ENCODE results near the gene SLFN13. TPM values are rescaled to one million over a fixed set of nuclear protein-coding genes. Genes with fewer than 3 reads are reported as not detected.

Gene SLFN13
- total RNA-seq, 1 experiment from 2014 or later: 0.10 TPM

- ATAC-seq: no peak
- CTCF ChIA-PET: no interaction called here
- Histone ChIP-seq H3K9me2 (ENCODE audit: insufficient read depth) (no peaks in the 10 kb centered on the region), H3K79me2 (ENCODE audit: insufficient read depth, low read length) (no peaks in the 10 kb centered on the region), H2AFZ (ENCODE audit: low read depth, low read length, poor library complexity, severe bottlenecking) (no peak overlapping the region), H3K9ac (ENCODE audit: low read length) (no peak overlapping the region), H4K20me1 (ENCODE audit: insufficient read depth) (no peaks in the 10 kb centered on the region), H3K4me1 (ENCODE audit: control insufficient read depth in 1 of 2, insufficient read depth in 2 of 2, low read length in 2 of 2) (no peaks in the 10 kb centered on the region), H3K9me3 (ENCODE audit: control insufficient read depth in 1 of 2, insufficient read depth in 1 of 2, low read depth in 1 of 2, low read length in 2 of 2) (no peaks in the 10 kb centered on the region), H3K27ac (ENCODE audit: low read depth, low read length) (no peak overlapping the region), H3K4me3 (replicated peaks in 1 of 2; ENCODE audit: low read depth in 1 of 2, low read length in 2 of 2) (no peak overlapping the region), H3K36me3 (ENCODE audit: control insufficient read depth in 1 of 2, insufficient read depth in 2 of 2, low read length in 2 of 2) (no peaks in the 10 kb centered on the region), H3K4me2 (ENCODE audit: low read length) (no peak overlapping the region), H3K27me3 (ENCODE audit: insufficient read depth, low read length) (peaks cover 50% of the 10 kb centered on the region)
- TF ChIP-seq ATF3 (IDR thresholded peaks at IDR 0.05): no peak
- TF ChIP-seq ZFX (IDR thresholded peaks at IDR 0.05): no peak
- no peak for TF ChIP-seq REST (IDR thresholded peaks at IDR 0.05; ENCODE audit: low read depth)
- TF ChIP-seq EZH2phosphoT487 (IDR thresholded peaks at IDR 0.05; ENCODE audit: borderline replicate concordance): no peak
- TF ChIP-seq, protein P1, sequence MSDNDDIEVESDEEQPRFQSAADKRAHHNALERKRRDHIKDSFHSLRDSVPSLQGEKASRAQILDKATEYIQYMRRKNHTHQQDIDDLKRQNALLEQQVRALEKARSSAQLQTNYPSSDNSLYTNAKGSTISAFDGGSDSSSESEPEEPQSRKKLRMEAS (IDR thresholded peaks at IDR 0.05): no peak
- TF ChIP-seq CEBPB (IDR thresholded peaks at IDR 0.05; ENCODE audit: low read depth): no peak
- no peak for TF ChIP-seq RAD21 (IDR thresholded peaks at IDR 0.05; ENCODE audit: low read depth)
- no peak for TF ChIP-seq YY1 (IDR thresholded peaks at IDR 0.05; ENCODE audit: extremely low read depth, insufficient replicate concordance, low read depth, low read length)
- TF ChIP-seq EGR1 (IDR thresholded peaks at IDR 0.05; ENCODE audit: low read depth): no peak
- no peak for TF ChIP-seq POLR2AphosphoS5 (IDR thresholded peaks at IDR 0.05; ENCODE audit: low read depth, low read length)
- TF ChIP-seq ZBTB33 (IDR thresholded peaks at IDR 0.05; ENCODE audit: extremely low read depth, insufficient replicate concordance, low read length): no peak
- TF ChIP-seq EZH2 (IDR thresholded peaks at IDR 0.05): no peak
- TF ChIP-seq POLR2A (IDR thresholded peaks at IDR 0.05; ENCODE audit: borderline replicate concordance, extremely low read depth, insufficient read depth, insufficient read length): no peak
- TF ChIP-seq ELF1 (IDR thresholded peaks at IDR 0.05; ENCODE audit: borderline replicate concordance, low read depth): no peak
- TF ChIP-seq SP1 (IDR thresholded peaks at IDR 0.05; ENCODE audit: low read depth): no peak
- no peak for TF ChIP-seq CBX3 (IDR thresholded peaks at IDR 0.05; ENCODE audit: low read depth)
- no peak for TF ChIP-seq SRF (IDR thresholded peaks at IDR 0.05; ENCODE audit: low read depth)
- no peak for TF ChIP-seq CTCF (IDR thresholded peaks at IDR 0.05 in 2 of 3, conservative IDR thresholded peaks at IDR 0.05 in 1 of 3; ENCODE audit: borderline replicate concordance in 1 of 3, insufficient read depth in 1 of 3, low read depth in 2 of 3, low read length in 2 of 3)
- no peak for TF ChIP-seq TCF7L2 (IDR thresholded peaks at IDR 0.05; ENCODE audit: borderline replicate concordance, extremely low read depth, insufficient read depth, insufficient read length)
- RAD21 ChIA-PET (ENCODE audit: low non-redundant PET in 1 of 2, low total read pairs in 2 of 2, uncharacterized antibody in 2 of 2, unreplicated experiment in 2 of 2): no interaction called here
- POLR2A ChIA-PET: no interaction called here
- no peak for DNase-seq (ENCODE audit: low read depth, low spot score)
- intact Hi-C loops (cut with micrococcal nuclease): no loop called here
- BruUV-seq (replicated peaks): no TSS peak
Measured at GRCh38 chr17:35489944-35490343, 41.4 kb upstream of the SLFN13 start.
